HG03066 (cell line): ENCODE results near the gene STK24.
"Not testable (repeated sequence)": the region's sequence is repeated elsewhere in the genome, so short reads cannot be mapped to it uniquely, and the experiment has no call there.

Experiments used
- ATAC-seq: cut with Tn5 transposase; IDR thresholded peaks from one replicate; pipeline ENCODE4 v1.9.1; 2021; ENCODE audit warnings: low read depth; ENCODE audit not compliant: unreplicated experiment

The STK24 gene

GRCh38 chr13:98584668-98585397, 7.9 kb upstream of the STK24 start:
- no peak for ATAC-seq

- no peak for ATAC-seq
Observed at GRCh38 chr13:98582947-98583346, 6.0 kb upstream of the STK24 start.

DNA sequence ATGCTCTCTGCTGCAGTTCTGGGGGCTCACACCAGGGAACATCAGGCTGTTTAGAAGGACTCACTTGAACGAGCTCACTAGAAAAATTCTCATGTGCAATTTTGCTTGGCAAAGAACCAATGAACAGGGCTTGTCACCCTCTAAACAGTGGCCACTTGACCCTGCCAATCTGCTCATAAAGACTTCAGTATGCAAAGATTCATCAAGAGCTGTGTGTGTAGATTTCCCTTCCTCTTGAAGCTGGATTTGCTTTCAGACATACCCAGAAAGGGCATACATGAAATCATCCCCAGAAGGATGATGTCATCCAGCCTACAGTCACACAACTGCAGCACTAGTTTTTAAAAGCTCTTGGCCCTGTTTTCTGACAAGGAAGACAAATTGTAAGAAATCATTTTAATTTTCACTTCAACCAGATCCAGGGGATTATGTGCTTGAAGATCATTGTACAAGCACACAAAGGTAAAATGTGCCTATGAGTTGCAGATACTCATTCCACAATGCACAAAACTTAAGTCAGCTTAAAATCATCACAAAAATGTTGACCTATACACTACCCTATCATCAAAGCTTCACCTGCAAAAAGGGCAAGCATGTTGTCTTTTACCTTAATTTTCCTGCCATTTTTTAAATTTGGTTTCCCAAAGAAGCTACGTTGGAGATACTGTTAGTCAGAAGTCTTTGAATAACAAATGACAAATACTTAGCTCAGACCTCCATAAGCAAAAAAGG, 5.2 kb upstream of the STK24 start:
- ATAC-seq, result no peak

DNA sequence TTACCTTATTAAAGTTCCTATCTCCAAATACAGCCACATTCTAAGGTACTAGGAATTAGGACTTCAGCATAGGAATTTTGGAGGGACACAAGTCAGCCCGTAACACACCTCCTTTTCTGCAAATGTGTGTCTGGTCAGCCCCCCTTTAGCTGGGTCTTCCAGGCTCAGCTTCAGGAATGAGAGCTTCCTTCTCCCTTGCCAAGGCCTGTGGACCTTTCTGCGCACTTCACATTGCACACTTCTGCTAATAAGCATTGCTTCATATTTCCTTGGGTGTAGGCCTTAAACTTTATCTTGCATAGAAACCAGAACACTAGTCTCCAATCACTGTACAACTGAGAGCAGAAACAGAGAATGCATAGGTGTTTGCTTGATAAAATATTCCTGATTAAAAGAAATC, 4.5 kb upstream of the STK24 start:
- no peak for ATAC-seq

- no peak for ATAC-seq
Observed at GRCh38 chr13:98580420-98580819, 3.5 kb upstream of the STK24 start.

DNA sequence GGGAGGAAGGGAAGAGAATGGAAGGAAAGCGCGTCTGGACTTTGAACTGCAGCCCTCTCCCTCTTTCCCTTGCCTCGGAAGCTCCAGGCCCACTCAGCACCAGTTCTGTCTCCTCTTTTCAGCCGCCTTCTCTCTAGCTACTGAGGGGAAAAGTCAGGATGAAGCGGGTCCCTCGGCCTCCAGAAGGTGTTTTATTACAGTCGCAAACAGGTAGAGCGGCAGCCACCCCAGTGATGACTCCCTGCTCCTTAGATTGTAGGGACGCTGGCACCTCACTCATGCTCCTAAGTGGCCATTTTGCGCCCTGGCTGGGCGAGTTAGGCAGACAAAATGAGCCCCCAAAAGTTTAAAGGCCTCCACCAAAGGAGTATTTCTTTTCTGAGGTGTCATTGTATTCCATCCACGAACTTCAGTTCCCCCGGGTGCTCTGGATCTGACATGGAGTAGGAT, 954 bp upstream of the STK24 start:
- ATAC-seq, result no peak

DNA sequence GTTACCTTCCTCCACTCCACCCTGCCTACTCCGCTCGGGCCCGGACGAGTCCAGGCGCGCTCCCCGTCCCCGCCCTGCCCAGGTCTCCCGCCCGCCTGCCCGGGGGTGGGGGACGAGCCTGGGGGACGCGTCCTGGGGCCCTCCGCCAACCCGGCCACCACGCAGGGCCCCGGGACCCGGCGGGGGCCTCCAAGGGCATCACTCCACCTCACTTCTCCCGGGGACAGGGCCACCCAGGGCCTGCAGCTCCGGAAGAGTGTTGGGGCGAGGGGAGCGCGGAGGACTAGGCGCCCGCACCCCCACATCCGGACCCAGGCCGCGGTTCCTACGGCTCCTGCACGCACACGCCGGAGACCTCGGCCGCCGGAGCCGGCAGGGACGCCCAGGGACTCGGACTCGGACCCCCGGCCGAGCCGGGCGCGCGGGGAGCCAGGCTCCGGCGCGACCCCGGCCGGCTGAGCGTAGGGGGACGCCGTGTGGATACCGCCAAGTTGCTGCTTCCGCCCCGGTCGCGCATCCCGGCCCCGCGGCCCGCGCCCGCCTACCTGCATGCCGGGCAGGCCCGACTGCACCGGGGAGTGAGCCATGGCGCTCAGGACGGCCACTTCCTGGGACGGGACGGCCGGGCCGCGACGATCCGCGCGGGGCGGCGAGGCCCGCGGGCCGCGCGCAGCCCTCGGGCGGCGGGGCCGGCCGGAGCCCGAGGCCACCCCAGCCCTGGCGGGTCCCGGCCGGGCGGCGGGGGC, 534 bp downstream of the STK24 start:
- peak; percentile 32 for ATAC-seq

- ATAC-seq, result no peak
Observed at GRCh38 chr13:98575904-98576199, 1.1 kb downstream of the STK24 start.

- ATAC-seq, result no peak
Observed at GRCh38 chr13:98575009-98575903, 1.7 kb downstream of the STK24 start.

DNA sequence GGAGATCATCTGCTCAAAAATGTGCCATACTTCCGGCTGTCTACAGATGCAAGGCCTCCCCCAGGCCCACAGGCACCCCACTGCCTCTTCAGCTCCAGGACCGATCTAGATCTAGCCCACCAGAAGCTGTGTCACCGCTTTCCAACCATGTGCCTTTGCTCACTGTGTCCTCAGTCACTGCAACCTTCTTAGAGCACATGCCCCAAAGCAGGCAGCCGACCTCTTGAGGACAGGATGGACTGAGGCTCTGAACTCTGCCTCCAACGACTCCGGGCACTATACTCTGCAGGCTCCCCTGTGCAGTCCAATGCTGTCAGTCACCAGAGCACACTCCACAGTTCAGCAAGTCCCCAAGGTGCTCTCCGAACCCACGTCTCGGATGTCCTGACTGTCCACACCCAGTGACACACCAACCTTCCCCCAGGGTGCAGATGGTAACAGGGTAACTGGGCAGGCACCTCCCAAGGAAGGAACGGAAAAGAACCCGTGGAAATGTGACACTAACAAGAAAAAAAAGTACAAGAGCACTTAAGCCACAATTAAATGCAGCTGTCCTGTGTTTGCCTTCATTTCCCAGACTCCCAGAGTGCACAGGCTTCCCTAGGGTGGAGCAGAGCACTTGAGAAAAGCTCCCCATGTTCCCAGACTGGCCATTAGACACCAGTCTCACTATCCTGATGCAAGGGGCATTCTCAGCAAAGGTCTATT, 4.8 kb downstream of the STK24 start:
- no peak for ATAC-seq

- ATAC-seq, result peak; percentile 85
Observed at GRCh38 chr13:98570929-98571372, 6.0 kb downstream of the STK24 start.

DNA sequence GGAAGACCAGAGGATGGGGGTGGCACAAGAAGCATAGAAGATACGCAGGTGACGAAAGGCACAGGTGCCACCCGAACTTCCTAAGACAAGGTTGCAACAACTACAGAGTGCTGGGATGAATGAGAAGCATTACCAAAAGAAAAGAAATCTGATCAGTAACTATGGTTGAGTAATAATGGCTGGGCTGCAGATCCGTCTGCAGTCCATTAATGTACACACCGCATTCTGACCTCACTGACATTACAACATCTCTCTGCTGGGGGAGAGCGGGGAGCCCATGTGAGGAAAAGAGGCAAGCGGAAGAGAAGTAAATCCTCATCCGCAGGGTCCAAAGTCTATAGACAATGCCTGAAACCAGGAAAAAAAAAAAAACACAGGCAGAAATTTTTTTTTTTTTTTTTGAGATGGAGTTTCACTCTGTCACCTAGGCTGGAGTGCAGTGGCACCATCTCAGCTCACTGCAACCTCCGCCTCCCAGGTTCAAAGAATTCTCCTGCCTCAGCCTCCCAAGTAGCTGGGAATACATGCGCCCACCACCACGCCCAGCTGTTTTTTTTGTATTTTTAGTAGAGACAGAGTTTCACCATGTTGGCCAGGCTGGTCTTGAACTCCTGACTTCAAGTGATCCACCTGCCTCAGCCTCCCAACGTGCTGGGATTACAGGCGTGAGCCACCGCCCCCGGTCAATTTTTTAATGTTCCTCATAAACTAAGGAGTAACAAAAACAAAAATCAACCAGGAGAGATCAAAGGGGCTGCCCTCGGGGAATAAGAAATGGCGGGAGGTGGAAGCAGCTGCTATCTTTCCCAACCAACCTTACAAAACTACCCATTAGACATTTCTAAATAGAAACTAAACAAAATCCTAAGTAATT, 7.2 kb downstream of the STK24 start:
- not testable (repeated sequence) for ATAC-seq

DNA sequence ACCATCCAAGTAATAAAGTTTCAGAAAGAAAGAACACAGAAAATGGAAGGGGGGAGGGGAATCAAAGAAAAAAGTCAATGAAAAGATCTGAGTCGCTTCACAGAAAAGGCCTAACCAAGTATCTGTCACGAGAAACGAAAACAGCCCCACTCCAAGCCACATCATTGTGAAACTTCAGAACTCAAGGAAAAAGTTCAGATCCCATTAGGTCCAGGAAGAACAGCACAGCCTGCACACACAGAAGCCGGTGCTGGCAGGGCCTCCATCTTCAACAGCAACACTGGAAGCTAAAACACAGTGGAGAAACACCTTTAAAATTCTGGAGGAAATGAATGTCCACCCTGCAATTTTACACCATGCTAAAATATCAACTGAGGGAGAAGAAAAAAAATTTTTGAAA, 8.0 kb downstream of the STK24 start:
- no peak for ATAC-seq

GRCh38 chr13:98567140-98567539, 9.8 kb downstream of the STK24 start:
- ATAC-seq, result no peak

DNA sequence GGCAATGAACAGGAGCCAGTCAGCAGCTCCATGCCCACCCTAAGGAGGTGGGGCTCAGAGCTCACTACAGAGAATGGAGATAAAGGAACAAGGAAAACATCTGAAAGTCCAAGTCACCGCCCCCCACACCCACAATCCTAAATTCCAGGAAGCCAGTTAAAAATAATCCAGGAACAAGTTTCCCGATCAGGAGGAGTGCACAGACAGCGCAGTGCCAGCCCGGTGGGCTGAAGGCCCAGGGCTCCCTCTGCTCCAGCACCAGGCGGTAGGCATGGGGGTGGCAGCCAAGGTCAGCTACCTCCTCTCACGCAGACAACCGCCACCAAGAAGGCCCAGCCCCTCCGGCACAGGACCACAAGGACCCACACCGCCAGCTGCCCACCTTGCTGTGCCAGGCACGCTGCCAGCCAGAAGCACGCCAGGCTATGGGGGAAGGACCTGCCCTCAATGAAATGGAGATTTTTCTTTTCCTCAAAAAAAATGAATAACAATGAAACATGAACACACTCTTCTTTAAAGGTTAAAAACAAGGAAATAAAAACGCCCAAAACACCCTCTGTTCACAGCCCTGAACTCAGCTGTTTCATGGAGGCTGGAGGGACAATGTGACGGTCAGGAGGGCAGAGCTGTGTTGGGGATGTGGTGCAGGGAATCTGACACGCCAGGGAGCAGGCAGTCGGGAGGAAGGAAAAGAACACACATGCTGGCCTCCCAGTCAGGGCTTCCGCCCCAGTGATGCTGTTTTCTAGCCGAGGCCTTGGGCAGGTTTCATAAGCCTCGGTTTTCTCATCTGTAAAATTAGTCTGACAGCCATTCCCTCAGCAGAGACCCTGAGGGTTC, 11.0 kb downstream of the STK24 start:
- ATAC-seq, result no peak

DNA sequence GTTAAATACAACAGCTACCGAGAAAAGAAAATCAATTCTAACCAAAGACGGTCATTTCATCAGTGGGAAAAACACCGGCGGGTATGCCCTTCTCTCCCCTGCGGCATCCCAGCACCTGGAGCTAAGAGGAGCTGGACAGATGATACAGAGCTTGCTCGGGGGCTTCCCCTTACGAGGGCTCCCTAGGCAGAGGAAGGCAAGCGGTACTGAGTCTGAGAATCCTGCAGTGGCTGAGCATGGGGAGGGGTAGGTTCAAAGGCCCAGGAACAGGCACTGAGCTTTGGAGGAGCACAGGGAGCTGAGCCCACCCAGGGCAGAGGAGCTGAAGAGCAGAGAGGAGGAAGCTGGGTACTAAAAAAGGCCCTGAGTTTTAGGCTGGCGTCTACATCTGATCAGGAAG, 12.7 kb downstream of the STK24 start:
- no peak for ATAC-seq

GRCh38 chr13:98563071-98563470, 13.8 kb downstream of the STK24 start:
- ATAC-seq, result no peak

- ATAC-seq, result no peak
Observed at GRCh38 chr13:98559169-98559568, 17.7 kb downstream of the STK24 start.
